WTC11 (cell line): ENCODE measurements around the gene PPFIBP1. TPM values are rescaled to one million over a fixed set of nuclear protein-coding genes. Genes with fewer than 3 reads are reported as not detected.
"Not testable (repeated sequence)": the region's sequence is repeated elsewhere in the genome, so short reads cannot be mapped to it uniquely, and the experiment has no call there.

ENCODE experiments used
- ATAC-seq: fragments of 200-7000 bp; cut with Tn5 transposase; 2 replicates; pipeline ENCODE4 v1.10.0; 2021; ENCODE audit warnings: mild to moderate bottlenecking, moderate library complexity
- CTCF ChIA-PET: fragments of 300-600 bp; sonication (Branson Sonifier 250); formaldehyde crosslinking; loops from one replicate; lab custom pipeline; 2021; ENCODE audit warnings: antibody characterized with exemption; lab: Charles Lee
- POLR2A ChIA-PET: fragments of 350-600 bp; sonication (Branson Sonifier 250); formaldehyde crosslinking; loops from one replicate; lab custom pipeline; 2021; ENCODE audit warnings: antibody characterized with exemption; lab: Charles Lee
- DNase-seq: peaks from one replicate; pipeline ENCODE4 v3.0.0; 2021; ENCODE audit warnings: low spot score
- H3K27ac Mint-ChIP-seq: 2 replicates; pipeline ENCODE4 v1.8.0; 2021; ENCODE audit warnings: mixed read lengths
- H3K27me3 Mint-ChIP-seq: 2 replicates; pipeline ENCODE4 v1.8.0; 2021; ENCODE audit warnings: low read depth, mild to moderate bottlenecking, moderate library complexity, mixed read lengths
- H3K36me3 Mint-ChIP-seq: 2 replicates; pipeline ENCODE4 v1.8.0; 2021; ENCODE audit warnings: mixed read lengths
- H3K4me1 Mint-ChIP-seq: 2 replicates; pipeline ENCODE4 v1.8.0; 2022; ENCODE audit warnings: mixed read lengths
- H3K4me3 Mint-ChIP-seq: 2 replicates; pipeline ENCODE4 v1.8.0; 2021; ENCODE audit warnings: mild to moderate bottlenecking, moderate library complexity, mixed read lengths
- H3K9me3 Mint-ChIP-seq: 2 replicates; pipeline ENCODE4 v1.8.0; 2021; ENCODE audit warnings: mixed read lengths
- ATF2 ChIP-seq: sonication (generic); formaldehyde crosslinking; IDR thresholded peaks from 2 replicates; pipeline ENCODE4 v1.8.1; 2022; ENCODE audit warnings: low read depth, missing genetic modification reagents, borderline replicate concordance
- CDX4 ChIP-seq: fragments of 250-450 bp; sonication (Bioruptor Pico); IDR thresholded peaks from 2 replicates; pipeline ENCODE4 v1.9.0; 2021; ENCODE audit warnings: moderate library complexity, mild to moderate bottlenecking, inconsistent platforms, borderline replicate concordance
- CREB1 ChIP-seq: sonication (generic); formaldehyde crosslinking; IDR thresholded peaks from 2 replicates; pipeline ENCODE4 v1.8.0; 2023; ENCODE audit warnings: mild to moderate bottlenecking, missing genetic modification reagents
- ESRRA ChIP-seq: sonication (generic); formaldehyde crosslinking; IDR thresholded peaks from 2 replicates; pipeline ENCODE4 v1.8.1; 2022; ENCODE audit warnings: mild to moderate bottlenecking, missing genetic modification reagents, borderline replicate concordance
- FOXK1 ChIP-seq: sonication (generic); formaldehyde crosslinking; IDR thresholded peaks from 2 replicates; pipeline ENCODE4 v1.8.0; 2022; ENCODE audit warnings: mild to moderate bottlenecking, moderate library complexity, missing genetic modification reagents
- GABPB1 ChIP-seq: sonication (generic); formaldehyde crosslinking; IDR thresholded peaks from 2 replicates; pipeline ENCODE4 v1.8.1; 2023; ENCODE audit warnings: mild to moderate bottlenecking, missing genetic modification reagents
- HMGXB4 ChIP-seq: sonication (generic); formaldehyde crosslinking; IDR thresholded peaks from 2 replicates; pipeline ENCODE4 v1.8.1; 2023; ENCODE audit warnings: mild to moderate bottlenecking, moderate library complexity, missing genetic modification reagents
- JAZF1 ChIP-seq: fragments of 250-450 bp; sonication (Bioruptor Pico); IDR thresholded peaks from 2 replicates; pipeline ENCODE4 v1.9.0; 2021; ENCODE audit warnings: moderate library complexity, mild to moderate bottlenecking, inconsistent platforms
- JUN ChIP-seq: sonication (generic); formaldehyde crosslinking; IDR thresholded peaks from 2 replicates; pipeline ENCODE4 v1.8.0; 2023; ENCODE audit warnings: mild to moderate bottlenecking, missing genetic modification reagents
- NR3C1 ChIP-seq: sonication (generic); formaldehyde crosslinking; conservative IDR thresholded peaks from 2 replicates; pipeline ENCODE4 v1.8.1; 2023; ENCODE audit warnings: low read depth, mild to moderate bottlenecking, missing genetic modification reagents
- OVOL2 ChIP-seq: fragments of 250-450 bp; sonication (Bioruptor Pico); IDR thresholded peaks from 2 replicates; pipeline ENCODE4 v1.9.0; 2021; ENCODE audit warnings: mild to moderate bottlenecking, borderline replicate concordance
- RELA ChIP-seq: sonication (generic); formaldehyde crosslinking; IDR thresholded peaks from 2 replicates; pipeline ENCODE4 v1.8.1; 2022; ENCODE audit warnings: missing genetic modification reagents, mild to moderate bottlenecking, borderline replicate concordance
- SMAD3 ChIP-seq: sonication (generic); formaldehyde crosslinking; IDR thresholded peaks from 2 replicates; pipeline ENCODE4 v1.8.0; 2022; ENCODE audit warnings: missing genetic modification reagents, mild to moderate bottlenecking, borderline replicate concordance
- SOX15 ChIP-seq: fragments of 250-450 bp; sonication (Bioruptor Pico); IDR thresholded peaks from 2 replicates; pipeline ENCODE4 v1.9.0; 2021; ENCODE audit warnings: mild to moderate bottlenecking
- TP53 ChIP-seq: sonication (generic); formaldehyde crosslinking; IDR thresholded peaks from 2 replicates; pipeline ENCODE4 v1.8.1; 2023; ENCODE audit warnings: mild to moderate bottlenecking, missing genetic modification reagents
- ZBTB21 ChIP-seq: sonication (generic); formaldehyde crosslinking; IDR thresholded peaks from 2 replicates; pipeline ENCODE4 v1.8.1; 2023; ENCODE audit warnings: mild to moderate bottlenecking, missing genetic modification reagents, borderline replicate concordance
- ZNF532 ChIP-seq: fragments of 250-450 bp; sonication (Bioruptor Pico); IDR thresholded peaks from 2 replicates; pipeline ENCODE4 v1.9.0; 2021; ENCODE audit warnings: mild to moderate bottlenecking, borderline replicate concordance
- total RNA-seq: library from RNA; stranded (reverse); gene quantifications from 3 replicates; pipeline ENCODE4 v1.2.3, GENCODE V29; 2021

Gene PPFIBP1
- total RNA-seq, 1 experiment from 2014 or later: 27.7 TPM

- TF ChIP-seq OVOL2 (CRISPR knock-in tag) (no peak), GABPB1 (no peak), JUN (no peak), ZBTB21 (CRISPR knock-in tag) (no peak)
Measured at GRCh38 chr12:27627123-27627852, 103.3 kb downstream of the PPFIBP1 start (continued).

- H3K9me3 Mint-ChIP-seq, ATAC-seq, H3K4me1 Mint-ChIP-seq, H3K27me3 Mint-ChIP-seq, H3K36me3 Mint-ChIP-seq, CTCF ChIA-PET, H3K4me3 Mint-ChIP-seq, DNase-seq, H3K27ac Mint-ChIP-seq: not testable (repeated sequence)
- POLR2A ChIA-PET: interaction anchor here (0.6 kb wide), 1 partner anchor 200 kb away, joined by 3 read pairs; no protein-coding TSS in a partner anchor
Measured at GRCh38 chr12:27627853-27628469, 104.0 kb downstream of the PPFIBP1 start.

GRCh38 chr12:27630219-27630618, 106.2 kb downstream of the PPFIBP1 start:
- H3K4me1 Mint-ChIP-seq, CTCF ChIA-PET, DNase-seq, H3K27ac Mint-ChIP-seq, H3K9me3 Mint-ChIP-seq, H3K36me3 Mint-ChIP-seq, H3K4me3 Mint-ChIP-seq, H3K27me3 Mint-ChIP-seq, POLR2A ChIA-PET, ATAC-seq: not testable (repeated sequence)

GRCh38 chr12:27631365-27631764, 107.4 kb downstream of the PPFIBP1 start:
- Mint-ChIP-seq H3K36me3 (no peaks in the 10 kb centered on the region), H3K4me3 (no peak overlapping the region), H3K9me3 (no peaks in the 10 kb centered on the region), H3K27me3 (no peaks in the 10 kb centered on the region), H3K4me1 (no peaks in the 10 kb centered on the region), H3K27ac (no peak overlapping the region)
- ATAC-seq: no peak
- DNase-seq: no peak
- ChIA-PET CTCF (no interaction called here), POLR2A (no interaction called here)
- TF ChIP-seq CREB1 (CRISPR knock-in tag): no peak
- no peak for TF ChIP-seq CDX4 (CRISPR knock-in tag)
- TF ChIP-seq HMGXB4: no peak
- TF ChIP-seq TP53: no peak
- no peak for TF ChIP-seq JAZF1 (CRISPR knock-in tag)
- no peak for TF ChIP-seq ZBTB21 (CRISPR knock-in tag)
- no peak for TF ChIP-seq NR3C1 (CRISPR knock-in tag)

- Mint-ChIP-seq H3K27ac (no peak overlapping the region), H3K27me3 (no peaks in the 10 kb centered on the region), H3K4me3 (no peak overlapping the region), H3K4me1 (no peaks in the 10 kb centered on the region), H3K36me3 (no peaks in the 10 kb centered on the region), H3K9me3 (no peaks in the 10 kb centered on the region)
- ATAC-seq (no peak), DNase-seq (no peak)
- ChIA-PET CTCF (no interaction called here), POLR2A (no interaction called here)
- TF ChIP-seq RELA (CRISPR knock-in tag) (no peak), ESRRA (CRISPR knock-in tag) (no peak), ATF2 (CRISPR knock-in tag) (no peak), SMAD3 (no peak), FOXK1 (no peak), ZNF532 (CRISPR knock-in tag) (no peak), SOX15 (CRISPR knock-in tag) (no peak)
Measured at GRCh38 chr12:27631813-27632491, 107.9 kb downstream of the PPFIBP1 start.
